PC-9 (cell line): ENCODE results near the gene LRP2.

Experiments used
- EZH2 ChIP-seq: fragments of 200-600 bp; sonication (generic); IDR thresholded peaks from 2 replicates; pipeline ENCODE4 v1.8.0; 2017; ENCODE audit warnings: antibody characterized with exemption, low read depth
- TF ChIP-seq, protein P1 (sequence below): fragments of 200-600 bp; sonication (generic); conservative IDR thresholded peaks from 2 replicates; pipeline ENCODE4 v1.6.1; 2017; ENCODE audit warnings: mixed run types, antibody characterized with exemption, mild to moderate bottlenecking, moderate library complexity

DNA sequence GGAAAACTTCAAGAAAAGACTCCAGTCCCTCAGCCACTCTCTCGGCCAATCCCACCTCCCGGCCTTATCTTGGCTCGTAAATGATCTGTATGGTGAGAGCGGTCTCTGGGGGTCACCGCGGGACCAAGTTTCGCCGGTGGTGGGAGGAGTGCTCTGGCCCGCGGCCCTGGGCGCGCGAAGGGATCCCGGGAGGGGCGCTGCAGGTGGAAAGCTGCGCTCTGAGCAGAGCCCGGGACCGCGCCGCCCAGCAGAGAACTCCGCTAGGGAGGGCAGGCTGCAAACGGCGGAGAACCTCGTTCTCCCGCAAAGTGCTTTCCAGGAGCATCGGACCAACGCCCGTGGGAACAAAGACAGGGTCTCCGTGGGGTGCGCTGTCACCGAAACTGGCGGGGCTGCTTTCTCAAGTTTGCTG lies 622 bp downstream of the LRP2 start:
- TF ChIP-seq, protein P1, sequence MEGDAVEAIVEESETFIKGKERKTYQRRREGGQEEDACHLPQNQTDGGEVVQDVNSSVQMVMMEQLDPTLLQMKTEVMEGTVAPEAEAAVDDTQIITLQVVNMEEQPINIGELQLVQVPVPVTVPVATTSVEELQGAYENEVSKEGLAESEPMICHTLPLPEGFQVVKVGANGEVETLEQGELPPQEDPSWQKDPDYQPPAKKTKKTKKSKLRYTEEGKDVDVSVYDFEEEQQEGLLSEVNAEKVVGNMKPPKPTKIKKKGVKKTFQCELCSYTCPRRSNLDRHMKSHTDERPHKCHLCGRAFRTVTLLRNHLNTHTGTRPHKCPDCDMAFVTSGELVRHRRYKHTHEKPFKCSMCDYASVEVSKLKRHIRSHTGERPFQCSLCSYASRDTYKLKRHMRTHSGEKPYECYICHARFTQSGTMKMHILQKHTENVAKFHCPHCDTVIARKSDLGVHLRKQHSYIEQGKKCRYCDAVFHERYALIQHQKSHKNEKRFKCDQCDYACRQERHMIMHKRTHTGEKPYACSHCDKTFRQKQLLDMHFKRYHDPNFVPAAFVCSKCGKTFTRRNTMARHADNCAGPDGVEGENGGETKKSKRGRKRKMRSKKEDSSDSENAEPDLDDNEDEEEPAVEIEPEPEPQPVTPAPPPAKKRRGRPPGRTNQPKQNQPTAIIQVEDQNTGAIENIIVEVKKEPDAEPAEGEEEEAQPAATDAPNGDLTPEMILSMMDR = no peak
- TF ChIP-seq EZH2 = no peak
